HepG2 (cell line): ENCODE measurements around the gene MRGPRF. TPM values are rescaled to one million over a fixed set of nuclear protein-coding genes. Genes with fewer than 3 reads are reported as not detected.

Experiments used
- ATAC-seq: fragments of 200-7000 bp; cut with Tn5 transposase; 3 replicates; pipeline ENCODE4 v1.9.1; 2020; ENCODE audit warnings: mild to moderate bottlenecking, moderate library complexity
- BruUV-seq: library from RNA; stranded (reverse); fragments of 400-500 nt; replicated peaks from 2 replicates; lab custom pipeline; 2021; lab: Mats Ljungman, UMichigan
- CTCF ChIA-PET: fragments of 300-600 bp; formaldehyde crosslinking; extraction: SDS; loops from one replicate; lab custom pipeline; 2021; ENCODE audit warnings: low total read pairs, inconsistent platforms, low intra/inter-chr PET ratio; lab: Yijun Ruan, JAX
- POLR2A ChIA-PET: fragments of 350-600 bp; sonication (Branson Sonifier 250); formaldehyde crosslinking; loops from one replicate; lab custom pipeline; 2020; ENCODE audit warnings: antibody characterized with exemption, inconsistent platforms; lab: Yijun Ruan, JAX
- DNase-seq: peaks from one replicate; pipeline ENCODE4 v3.0.0-alpha.2; 2015; ENCODE audit warnings: low spot score
- FAIRE-seq: peaks from 3 replicates; lab custom pipeline; 2011; peaks lifted over from hg19 to GRCh38; lab: Jason Lieb, UNC
- H2AFZ ChIP-seq: one replicate; pipeline ENCODE4 v1.6.1; 2011; ENCODE audit warnings: low read length, inconsistent platforms
- H3K27ac ChIP-seq: fragments of 300-600 bp; 3 replicates; pipeline ENCODE4 v1.8.0; 2011; ENCODE audit warnings: mixed run types, mild to moderate bottlenecking, mixed read lengths, low read length, inconsistent platforms; ENCODE audit not compliant: insufficient read depth; ENCODE audit errors: extremely low read length
- H3K27me3 ChIP-seq, 2 experiments: fragments of 200-600 bp in 1 of 2; 2 replicates in 1 of 2; 3 replicates in 1 of 2; pipeline versions ENCODE4 v1.6.0 to v1.8.0; 2011; ENCODE audit warnings: low read length in 2 of 2, mild to moderate bottlenecking in 2 of 2, moderate library complexity in 2 of 2, inconsistent platforms in 1 of 2; ENCODE audit not compliant: insufficient read depth in 2 of 2, control insufficient read depth in 1 of 2
- H3K36me3 ChIP-seq, 2 experiments: fragments of 200-600 bp in 1 of 2; replicated peaks in 1 of 2; 2 replicates in 1 of 2; 3 replicates in 1 of 2; pipeline versions ENCODE4 v1.5.1 to v1.8.0; 2011; ENCODE audit warnings: low read length in 2 of 2, inconsistent platforms in 1 of 2; ENCODE audit not compliant: insufficient read depth in 2 of 2, control insufficient read depth in 1 of 2
- H3K4me1 ChIP-seq: 2 replicates; pipeline ENCODE4 v1.5.1; 2012; ENCODE audit warnings: low read length, inconsistent platforms; ENCODE audit not compliant: insufficient read depth
- H3K4me2 ChIP-seq: 2 replicates; pipeline ENCODE4 v1.6.0; 2011; ENCODE audit warnings: low read depth, low read length, inconsistent platforms
- H3K4me3 ChIP-seq, 3 experiments: fragments of 200-600 bp in 1 of 3; sonication (generic), shearing (Covaris generic) in 1 of 3; replicated peaks in 1 of 3; 2 replicates each; pipeline ENCODE4 v1.5.1; 2011 to 2016; ENCODE audit warnings: low read length in 3 of 3, inconsistent platforms in 2 of 3, low read depth in 2 of 3, mild to moderate bottlenecking in 2 of 3, control low read depth in 1 of 3, mixed read lengths in 1 of 3; ENCODE audit not compliant: insufficient read depth in 1 of 3
- H3K79me2 ChIP-seq: one replicate; pipeline ENCODE4 v1.6.1; 2011; ENCODE audit warnings: low read length, inconsistent platforms; ENCODE audit not compliant: insufficient read depth
- H3K9ac ChIP-seq: 2 replicates; pipeline ENCODE4 v1.6.0; 2011; ENCODE audit warnings: mild to moderate bottlenecking, low read depth, low read length, inconsistent platforms; ENCODE audit not compliant: insufficient read depth
- H3K9me3 ChIP-seq: 2 replicates; pipeline ENCODE4 v1.5.1; 2012; ENCODE audit warnings: mild to moderate bottlenecking, low read length
- H4K20me1 ChIP-seq: 2 replicates; pipeline ENCODE4 v1.6.0; 2011; ENCODE audit warnings: inconsistent platforms, mild to moderate bottlenecking, low read length, moderate library complexity; ENCODE audit not compliant: insufficient read depth
- AGO1 ChIP-seq: fragments of 200-400 bp; formaldehyde crosslinking; IDR thresholded peaks from 2 replicates; pipeline ENCODE4 v1.6.1; 2017; ENCODE audit warnings: mild to moderate bottlenecking, low read depth, low read length, moderate library complexity; ENCODE audit not compliant: poor library complexity, severe bottlenecking
- BHLHE40 ChIP-seq: IDR thresholded peaks from 2 replicates; pipeline ENCODE4 v1.6.1; 2011; ENCODE audit warnings: low read length, improper control_type of control experiment
- EED ChIP-seq: sonication (generic); formaldehyde crosslinking; IDR thresholded peaks from 2 replicates; pipeline ENCODE4 v1.5.0; 2020; ENCODE audit warnings: mild to moderate bottlenecking, missing genetic modification reagents
- ETS1 ChIP-seq: sonication (generic); formaldehyde crosslinking; IDR thresholded peaks from 2 replicates; pipeline ENCODE4 v1.4.0; 2020; ENCODE audit warnings: missing genetic modification reagents
- HOXA5 ChIP-seq: sonication (generic); formaldehyde crosslinking; IDR thresholded peaks from 2 replicates; pipeline ENCODE4 v1.4.0; 2020; ENCODE audit warnings: missing genetic modification reagents
- JUN ChIP-seq: sonication (generic); formaldehyde crosslinking; IDR thresholded peaks from 2 replicates; pipeline ENCODE4 v1.4.0; 2020; ENCODE audit warnings: mild to moderate bottlenecking, missing genetic modification reagents
- JUND ChIP-seq: sonication (generic); formaldehyde crosslinking; IDR thresholded peaks from 2 replicates; pipeline ENCODE4 v1.8.0; 2022; ENCODE audit warnings: mild to moderate bottlenecking, missing genetic modification reagents
- NFIC ChIP-seq: IDR thresholded peaks from 2 replicates; pipeline ENCODE4 v1.6.1; 2012; ENCODE audit warnings: mild to moderate bottlenecking, low read length, inconsistent platforms
- PATZ1 ChIP-seq: sonication (generic); formaldehyde crosslinking; IDR thresholded peaks from 2 replicates; pipeline ENCODE4 v1.4.0; 2020; ENCODE audit warnings: missing genetic modification reagents
- SPEN ChIP-seq: sonication (generic); formaldehyde crosslinking; IDR thresholded peaks from 2 replicates; pipeline ENCODE4 v1.5.1; 2020; ENCODE audit warnings: low read depth, mild to moderate bottlenecking, missing genetic modification reagents
- SSRP1 ChIP-seq: IDR thresholded peaks from 2 replicates; pipeline ENCODE4 v1.6.1; 2016; ENCODE audit warnings: control low read depth
- TAF15 ChIP-seq: fragments of 200-400 bp; formaldehyde crosslinking; IDR thresholded peaks from one replicate; pipeline ENCODE4 v1.6.1; 2018; ENCODE audit warnings: mild to moderate bottlenecking, low read depth, low read length; ENCODE audit not compliant: poor library complexity, severe bottlenecking
- ZMAT3 ChIP-seq: sonication (generic); formaldehyde crosslinking; conservative IDR thresholded peaks from 2 replicates; pipeline ENCODE4 v1.7.0; 2021; ENCODE audit warnings: missing genetic modification reagents
- ZNF30 ChIP-seq: sonication (generic); formaldehyde crosslinking; IDR thresholded peaks from 2 replicates; pipeline ENCODE4 v1.5.0; 2020; ENCODE audit warnings: mild to moderate bottlenecking, missing genetic modification reagents
- ZNF546 ChIP-seq: sonication (generic); formaldehyde crosslinking; conservative IDR thresholded peaks from 2 replicates; pipeline ENCODE4 v1.8.1; 2023; ENCODE audit warnings: mild to moderate bottlenecking, missing genetic modification reagents
- ZNF670 ChIP-seq: sonication (generic); formaldehyde crosslinking; IDR thresholded peaks from 2 replicates; pipeline ENCODE4 v1.8.0; 2022; ENCODE audit warnings: mild to moderate bottlenecking, missing genetic modification reagents, borderline replicate concordance
- ZNF678 ChIP-seq: sonication (generic); formaldehyde crosslinking; IDR thresholded peaks from 2 replicates; pipeline ENCODE4 v1.4.0; 2020; ENCODE audit warnings: mild to moderate bottlenecking, missing genetic modification reagents
- WGBS: methylation state at CpG from one replicate; pipeline ENCODE4 v1.1.6; 2017; ENCODE audit warnings: low lambda C conversion rate; 5-methylcytosine and 5-hydroxymethylcytosine counted together
- in situ Hi-C: cut with HindIII; loops from 2 replicates; pipeline ENCODE4 v1.10.0; 2017; ENCODE audit warnings: low pct_unique_long_range_greater_than_20kb; ENCODE audit not compliant: extremely low pct_ligation_motif_present
- intact Hi-C: fragments of 100-400 bp; cut with micrococcal nuclease; formaldehyde crosslinking; loops from one replicate; pipeline ENCODE4 v1.10.0; 2022; ENCODE audit not compliant: unreplicated experiment
- polyA plus RNA-seq, 8 experiments: library from polyadenylated mRNA; depleted of rRNA in 3 of 8; stranded (reverse) in 7 of 8; unstranded in 1 of 8; fragments of >200 nt; fragmentation: Illumina TruSeq in 4 of 8; extraction: Trizol in 4 of 8; gene quantifications; 2 replicates each; pipeline versions ENCODE4 v1.2.1 to v1.2.3, GENCODE V29; 2011 to 2016; ENCODE audit warnings: low read depth in 4 of 8, missing spikeins in 1 of 8, mixed read lengths in 1 of 8; ENCODE audit not compliant: insufficient read depth in 1 of 8
- total RNA-seq, 5 experiments: library from RNA; depleted of rRNA; stranded (reverse); fragments of >200 nt; fragmentation: Illumina TruSeq; extraction: Trizol; gene quantifications; 2 replicates each; pipeline ENCODE4 v1.2.3, GENCODE V29; 2016; ENCODE audit warnings: low read depth in 1 of 5

The MRGPRF gene
- total and polyA plus RNA-seq, 2 of the 13 experiments (the other 11 are each of a cell fraction or from before 2014, with no cell fraction given): not detected

GRCh38 chr11:68983801-68984200 lies 29.2 kb downstream of the MRGPRF start:
- ATAC-seq: no peak
- Histone ChIP-seq H3K4me1 (no peaks in the 10 kb centered on the region), H3K4me3 (no peak overlapping the region), H3K27ac (no peak overlapping the region), H3K9me3 (no peaks in the 10 kb centered on the region), H3K27me3 (peaks cover 3 to 19% of the 10 kb centered on the region in 2 experiments; a peak in 2 of 5 replicates), H3K9ac (no peak overlapping the region), H2AFZ (no peak overlapping the region), H3K4me2 (no peak overlapping the region), H3K36me3 (no peaks in the 10 kb centered on the region), H3K79me2 (no peaks in the 10 kb centered on the region), H4K20me1 (no peaks in the 10 kb centered on the region)
- WGBS: 1% methylated on average over 6 of the region's 6 CpGs
- CTCF ChIA-PET: no interaction called here
- POLR2A ChIA-PET: no interaction called here
- no peak for FAIRE-seq
- DNase-seq: no peak
- intact Hi-C loops (no loop called here), in situ Hi-C loops (no loop called here)
- BruUV-seq: no TSS peak
- TF ChIP-seq TAF15: no peak
- no peak for TF ChIP-seq ZNF30
- no peak for TF ChIP-seq JUND (CRISPR knock-in tag)
- no peak for TF ChIP-seq AGO1
- TF ChIP-seq EED (CRISPR knock-in tag): no peak
- no peak for TF ChIP-seq SSRP1 (CRISPR knock-in tag)
- no peak for TF ChIP-seq ZNF546 (CRISPR knock-in tag)
- TF ChIP-seq ZNF678 (CRISPR knock-in tag): no peak
- no peak for TF ChIP-seq ETS1 (CRISPR knock-in tag)
- no peak for TF ChIP-seq HOXA5 (CRISPR knock-in tag)
- TF ChIP-seq NFIC: no peak
- TF ChIP-seq BHLHE40: no peak
- no peak for TF ChIP-seq ZMAT3 (CRISPR knock-in tag)
- no peak for TF ChIP-seq JUN
- TF ChIP-seq ZNF670 (CRISPR knock-in tag): no peak
- no peak for TF ChIP-seq PATZ1
- TF ChIP-seq SPEN (CRISPR knock-in tag): no peak
